ENCODE results near the gene PLEKHH3.

PLEKHH3 gene

DNA sequence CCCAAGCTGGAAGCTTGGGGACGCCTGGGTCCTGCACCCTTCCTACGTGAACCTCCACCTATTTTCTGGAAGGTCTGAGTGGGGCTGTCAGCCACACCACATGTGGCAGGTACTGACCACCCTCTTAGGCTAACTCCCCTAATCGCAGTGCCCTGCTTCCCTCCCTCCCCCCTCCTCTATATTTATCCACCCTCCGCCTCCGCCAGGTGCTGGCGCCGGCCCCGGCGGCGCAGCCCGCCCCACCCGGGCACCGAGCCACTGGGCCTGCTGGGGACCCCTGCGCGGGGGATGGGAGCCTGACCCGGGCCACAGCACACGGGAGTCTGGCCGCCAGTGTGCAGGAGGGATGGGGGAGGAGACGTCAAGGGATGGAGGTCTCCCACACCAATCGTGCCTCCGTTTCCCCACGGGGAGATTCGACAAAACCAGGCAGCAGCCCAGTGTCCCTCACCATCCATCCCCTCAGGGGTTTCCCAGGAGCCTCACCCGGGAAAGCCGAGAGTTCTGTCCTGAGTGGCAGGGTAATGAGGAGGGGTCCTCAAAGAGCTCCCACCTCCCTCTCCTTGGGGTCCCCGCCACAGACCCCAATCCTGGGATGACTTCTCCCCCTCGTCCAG lies 1.3 kb downstream of the PLEKHH3 start:
- peak overlapping the region; percentile 89 for H3K9ac ChIP-seq (ENCODE audit: insufficient read length, low read depth)
- peaks cover 14% of the 10 kb centered on the region for H3K27me3 ChIP-seq (ENCODE audit: insufficient read depth, insufficient read length)
- H3K36me3 ChIP-seq (ENCODE audit: insufficient read depth, insufficient read length, low read length), result peaks cover 27% of the 10 kb centered on the region
- no peaks in the 10 kb centered on the region for H3K9me3 ChIP-seq (ENCODE audit: insufficient read depth, low read length)
- peak overlapping the region; percentile 94 for H3K4me3 ChIP-seq (ENCODE audit: insufficient read length, low read depth)
- DNase-seq (ENCODE audit: low read depth, low spot score), result no peak
- peaks cover 31% of the 10 kb centered on the region for H3K4me1 ChIP-seq (ENCODE audit: insufficient read depth, insufficient read length)
- no peak for TF ChIP-seq SUZ12 (IDR thresholded peaks at IDR 0.05; ENCODE audit: extremely low read depth, insufficient read depth, insufficient read length)
- no peak for TF ChIP-seq YY1 (IDR thresholded peaks at IDR 0.05; ENCODE audit: insufficient read depth, insufficient read length)
- no peak for TF ChIP-seq ZNF274 (IDR thresholded peaks at IDR 0.05; ENCODE audit: low read depth, low read length)

DNA sequence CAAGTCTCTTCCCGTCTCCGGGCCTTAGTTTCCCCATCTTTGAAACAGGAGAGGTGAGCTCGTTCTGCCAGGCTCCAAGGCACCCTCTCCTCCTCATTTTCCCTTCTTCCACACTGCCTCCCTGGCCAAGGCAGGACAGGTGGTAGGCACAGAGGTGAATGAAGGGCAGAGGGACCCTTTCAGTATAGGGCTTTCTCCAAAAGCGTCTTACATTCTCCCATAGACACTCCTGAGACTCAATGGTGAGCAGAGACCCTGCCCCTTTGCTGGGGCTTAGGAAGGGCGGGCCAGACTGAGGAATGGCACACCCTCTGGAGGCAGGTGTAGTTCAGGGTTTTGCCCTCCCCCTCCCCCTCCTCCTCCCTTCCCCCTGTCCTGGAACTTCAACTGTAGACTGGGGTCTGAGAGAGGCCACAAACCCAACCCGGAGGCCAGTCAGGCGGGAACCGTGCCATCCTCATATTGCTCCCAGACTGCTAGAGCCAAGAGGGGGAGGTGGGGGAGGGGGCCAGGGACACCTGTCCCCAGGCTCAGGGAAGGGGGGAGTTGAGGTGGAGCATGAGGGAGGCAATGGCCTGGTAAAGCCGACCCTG lies 1.9 kb downstream of the PLEKHH3 start:
- TF ChIP-seq SUZ12 (IDR thresholded peaks at IDR 0.05; ENCODE audit: extremely low read depth, insufficient read depth, insufficient read length), result no peak
- no peak for TF ChIP-seq ZNF274 (IDR thresholded peaks at IDR 0.05; ENCODE audit: low read depth, low read length)
- no peak for TF ChIP-seq YY1 (IDR thresholded peaks at IDR 0.05; ENCODE audit: insufficient read depth, insufficient read length)
- Histone ChIP-seq H3K4me3 (ENCODE audit: insufficient read length, low read depth) (peak overlapping the region; percentile 94), H3K36me3 (ENCODE audit: insufficient read depth, insufficient read length, low read length) (peaks cover 27% of the 10 kb centered on the region), H3K4me1 (ENCODE audit: insufficient read depth, insufficient read length) (peaks cover 25% of the 10 kb centered on the region), H3K9me3 (ENCODE audit: insufficient read depth, low read length) (no peaks in the 10 kb centered on the region), H3K9ac (ENCODE audit: insufficient read length, low read depth) (peak overlapping the region; percentile 89), H3K27me3 (ENCODE audit: insufficient read depth, insufficient read length) (peaks cover 8% of the 10 kb centered on the region)
- DNase-seq (ENCODE audit: low read depth, low spot score), result no peak

DNA sequence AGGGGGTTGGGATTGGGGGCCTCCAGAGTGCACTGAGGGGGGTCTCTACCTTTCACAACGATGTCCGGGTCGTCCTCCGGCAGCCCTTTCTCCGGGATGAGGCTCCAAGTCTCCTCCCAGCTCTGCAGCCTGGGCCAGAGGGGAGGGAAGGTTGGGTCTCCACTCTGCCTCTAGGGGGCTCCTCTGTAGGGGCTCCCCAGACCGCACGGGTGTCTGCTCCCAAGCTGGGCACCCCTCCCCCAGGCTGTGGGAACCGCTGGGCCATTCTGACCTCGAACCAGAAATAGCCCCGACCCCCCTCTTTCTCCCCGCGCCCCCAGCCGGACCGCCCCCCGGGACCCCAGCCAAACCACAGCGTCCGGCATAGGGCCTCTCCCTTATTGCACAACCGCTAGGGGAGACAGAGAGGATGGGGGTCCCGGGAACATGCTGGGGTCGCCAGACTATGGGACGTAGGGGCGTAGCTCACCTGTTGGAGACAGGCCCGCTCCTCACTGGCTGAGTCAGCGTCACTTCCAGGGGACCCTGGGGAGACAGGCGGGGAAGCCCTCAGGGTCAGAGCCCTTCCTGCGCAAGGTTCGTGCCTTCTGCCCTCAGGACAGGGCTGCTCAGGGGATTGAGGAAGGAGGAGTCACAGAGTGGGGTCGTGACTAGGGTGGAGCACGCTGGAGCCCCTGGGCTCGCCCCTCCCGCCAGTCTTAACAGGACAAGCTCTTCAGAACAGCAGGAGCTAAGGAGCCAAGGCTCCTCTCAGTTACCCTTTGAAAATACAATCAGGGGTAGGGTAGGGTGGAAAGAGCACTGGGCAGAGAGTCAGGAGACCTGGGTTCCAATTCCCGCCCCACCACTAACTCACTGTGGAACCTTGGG lies 2.7 kb downstream of the PLEKHH3 start:
- Histone ChIP-seq H3K9ac (ENCODE audit: insufficient read length, low read depth) (peak overlapping the region; percentile 32), H3K9me3 (ENCODE audit: insufficient read depth, low read length) (no peaks in the 10 kb centered on the region), H3K4me1 (ENCODE audit: insufficient read depth, insufficient read length) (peaks cover 32% of the 10 kb centered on the region), H3K4me3 (ENCODE audit: insufficient read length, low read depth) (no peak overlapping the region), H3K36me3 (ENCODE audit: insufficient read depth, insufficient read length, low read length) (peaks cover 31% of the 10 kb centered on the region), H3K27me3 (ENCODE audit: insufficient read depth, insufficient read length) (peaks cover 5% of the 10 kb centered on the region)
- TF ChIP-seq ZNF274 (IDR thresholded peaks at IDR 0.05; ENCODE audit: low read depth, low read length), result no peak
- no peak for TF ChIP-seq SUZ12 (IDR thresholded peaks at IDR 0.05; ENCODE audit: extremely low read depth, insufficient read depth, insufficient read length)
- no peak for TF ChIP-seq YY1 (IDR thresholded peaks at IDR 0.05; ENCODE audit: insufficient read depth, insufficient read length)
- no peak for DNase-seq (ENCODE audit: low read depth, low spot score)

DNA sequence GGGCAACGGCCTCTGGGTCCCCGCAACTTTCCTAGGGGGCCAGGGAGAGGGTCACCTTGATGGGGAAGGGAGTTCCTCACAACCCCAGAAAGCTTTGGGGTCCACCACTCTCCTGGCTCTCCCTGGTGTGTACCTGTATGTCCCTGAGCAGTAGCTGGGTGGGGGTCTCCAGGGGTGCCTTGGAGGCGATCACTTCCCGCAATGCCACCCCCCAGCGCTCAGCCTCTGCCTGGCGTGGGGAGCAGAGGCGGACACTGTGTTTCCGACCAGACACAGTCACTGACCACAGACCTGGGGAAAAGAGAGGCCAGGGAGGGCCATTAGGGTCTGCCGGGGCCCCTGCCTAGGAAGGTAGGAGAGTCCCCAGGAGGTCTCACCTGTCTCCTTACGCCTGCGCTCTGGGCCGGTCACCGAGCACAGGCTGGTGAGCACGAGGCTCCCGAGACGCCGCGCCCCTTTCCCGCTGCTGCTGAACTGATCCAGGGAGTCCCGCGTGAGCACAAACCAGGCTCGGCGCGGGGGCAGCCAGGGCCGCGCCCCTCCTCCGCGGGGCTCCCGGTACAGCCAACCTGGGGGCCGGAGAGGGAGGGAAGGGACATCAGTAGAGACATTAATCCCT lies 3.4 kb downstream of the PLEKHH3 start:
- Histone ChIP-seq H3K4me1 (ENCODE audit: insufficient read depth, insufficient read length) (peaks cover 35% of the 10 kb centered on the region), H3K9me3 (ENCODE audit: insufficient read depth, low read length) (no peaks in the 10 kb centered on the region), H3K9ac (ENCODE audit: insufficient read length, low read depth) (peak overlapping the region; percentile 32), H3K27me3 (ENCODE audit: insufficient read depth, insufficient read length) (peaks cover 5% of the 10 kb centered on the region), H3K4me3 (ENCODE audit: insufficient read length, low read depth) (no peak overlapping the region), H3K36me3 (ENCODE audit: insufficient read depth, insufficient read length, low read length) (peaks cover 32% of the 10 kb centered on the region)
- no peak for TF ChIP-seq ZNF274 (IDR thresholded peaks at IDR 0.05; ENCODE audit: low read depth, low read length)
- TF ChIP-seq YY1 (IDR thresholded peaks at IDR 0.05; ENCODE audit: insufficient read depth, insufficient read length), result no peak
- no peak for TF ChIP-seq SUZ12 (IDR thresholded peaks at IDR 0.05; ENCODE audit: extremely low read depth, insufficient read depth, insufficient read length)
- DNase-seq (ENCODE audit: low read depth, low spot score), result no peak

GRCh38 chr17:42672038-42672437 lies 4.8 kb downstream of the PLEKHH3 start:
- Histone ChIP-seq H3K4me1 (ENCODE audit: insufficient read depth, insufficient read length) (peaks cover 44% of the 10 kb centered on the region), H3K9ac (ENCODE audit: insufficient read length, low read depth) (no peak overlapping the region), H3K27me3 (ENCODE audit: insufficient read depth, insufficient read length) (peaks cover 5% of the 10 kb centered on the region), H3K9me3 (ENCODE audit: insufficient read depth, low read length) (no peaks in the 10 kb centered on the region), H3K4me3 (ENCODE audit: insufficient read length, low read depth) (no peak overlapping the region), H3K36me3 (ENCODE audit: insufficient read depth, insufficient read length, low read length) (peaks cover 45% of the 10 kb centered on the region)
- no peak for DNase-seq (ENCODE audit: low read depth, low spot score)
- TF ChIP-seq YY1 (IDR thresholded peaks at IDR 0.05; ENCODE audit: insufficient read depth, insufficient read length), result no peak
- no peak for TF ChIP-seq SUZ12 (IDR thresholded peaks at IDR 0.05; ENCODE audit: extremely low read depth, insufficient read depth, insufficient read length)
- no peak for TF ChIP-seq ZNF274 (IDR thresholded peaks at IDR 0.05; ENCODE audit: low read depth, low read length)

- Histone ChIP-seq H3K9ac (ENCODE audit: insufficient read length, low read depth) (no peak overlapping the region), H3K36me3 (ENCODE audit: insufficient read depth, insufficient read length, low read length) (peaks cover 54% of the 10 kb centered on the region), H3K9me3 (ENCODE audit: insufficient read depth, low read length) (no peaks in the 10 kb centered on the region), H3K27me3 (ENCODE audit: insufficient read depth, insufficient read length) (peaks cover 5% of the 10 kb centered on the region), H3K4me1 (ENCODE audit: insufficient read depth, insufficient read length) (peaks cover 44% of the 10 kb centered on the region), H3K4me3 (ENCODE audit: insufficient read length, low read depth) (no peak overlapping the region)
- no peak for DNase-seq (ENCODE audit: low read depth, low spot score)
- TF ChIP-seq YY1 (IDR thresholded peaks at IDR 0.05; ENCODE audit: insufficient read depth, insufficient read length) (no peak), SUZ12 (IDR thresholded peaks at IDR 0.05; ENCODE audit: extremely low read depth, insufficient read depth, insufficient read length) (no peak), ZNF274 (IDR thresholded peaks at IDR 0.05; ENCODE audit: low read depth, low read length) (no peak)
Observed at GRCh38 chr17:42670789-42671657, 5.8 kb downstream of the PLEKHH3 start.
